ENCODE results near the gene EPHA8. TPM values are rescaled to one million over a fixed set of nuclear protein-coding genes. Genes with fewer than 3 reads are reported as not detected.

Gene EPHA8
- total RNA-seq, 2 experiments from 2014 or later: not detected

GRCh38 chr1:22639286-22639685 is 76.0 kb downstream of the EPHA8 start:
- TF ChIP-seq CTCF (IDR thresholded peaks at IDR 0.05): no peak
- Mint-ChIP-seq H3K27me3 (peaks cover 29% of the 10 kb centered on the region), H3K4me3 (no peak overlapping the region), H3K36me3 (ENCODE audit: low read depth) (no peaks in the 10 kb centered on the region), H3K9me3 (no peaks in the 10 kb centered on the region), H3K4me1 (ENCODE audit: low read depth) (no peaks in the 10 kb centered on the region), H3K27ac (no peak overlapping the region)
- intact Hi-C loops (cut with DNase I, micrococcal nuclease): no loop called here
- ATAC-seq (ENCODE audit: poor library complexity) (no peak), DNase-seq (no peak)
- Histone ChIP-seq H3K36me3 (ENCODE audit: insufficient read depth, low read length) (no peaks in the 10 kb centered on the region), H3K4me3 (ENCODE audit: low read length) (no peak overlapping the region), H3K4me1 (ENCODE audit: insufficient read depth, low read length) (peaks cover 8% of the 10 kb centered on the region), H3K9me3 (ENCODE audit: control insufficient read depth in 1 of 2, insufficient read depth in 1 of 2, low read length in 2 of 2) (peaks cover 0 to 16% of the 10 kb centered on the region in 2 experiments), H3K27me3 (ENCODE audit: control insufficient read depth in 1 of 2, insufficient read depth in 2 of 2, low read length in 2 of 2) (peaks cover 13 to 14% of the 10 kb centered on the region in 2 experiments), H3K27ac (ENCODE audit: low read depth in 1 of 2, low read length in 2 of 2) (no peak overlapping the region)
- ChIA-PET POLR2A (no interaction called here), CTCF (no interaction called here)

GRCh38 chr1:22641247-22641646 is 78.0 kb downstream of the EPHA8 start:
- TF ChIP-seq CTCF (IDR thresholded peaks at IDR 0.05): no peak
- ChIA-PET CTCF (interaction anchor here (0.8 kb wide), 1 partner anchor 221 kb away, joined by 7 read pairs; no protein-coding TSS in a partner anchor), POLR2A (no interaction called here)
- H3K27me3 Mint-ChIP-seq: peaks cover 35% of the 10 kb centered on the region
- DNase-seq: no peak
- H3K9me3 Mint-ChIP-seq: no peaks in the 10 kb centered on the region
- H3K4me3 Mint-ChIP-seq: no peak overlapping the region
- no peak overlapping the region for H3K27ac Mint-ChIP-seq
- Histone ChIP-seq H3K4me3 (ENCODE audit: low read length) (no peak overlapping the region), H3K27ac (ENCODE audit: low read depth in 1 of 2, low read length in 2 of 2) (no peak overlapping the region), H3K36me3 (ENCODE audit: insufficient read depth, low read length) (no peaks in the 10 kb centered on the region), H3K4me1 (ENCODE audit: insufficient read depth, low read length) (peaks cover 8% of the 10 kb centered on the region), H3K27me3 (ENCODE audit: control insufficient read depth in 1 of 2, insufficient read depth in 2 of 2, low read length in 2 of 2) (peaks cover 12 to 13% of the 10 kb centered on the region in 2 experiments), H3K9me3 (ENCODE audit: control insufficient read depth in 1 of 2, insufficient read depth in 1 of 2, low read length in 2 of 2) (peaks cover 0 to 4% of the 10 kb centered on the region in 2 experiments)
- H3K36me3 Mint-ChIP-seq (ENCODE audit: low read depth): no peaks in the 10 kb centered on the region
- intact Hi-C loops (cut with DNase I, micrococcal nuclease): no loop called here
- ATAC-seq (ENCODE audit: poor library complexity): no peak
- no peaks in the 10 kb centered on the region for H3K4me1 Mint-ChIP-seq (ENCODE audit: low read depth)

GRCh38 chr1:22641906-22642636 is 78.8 kb downstream of the EPHA8 start:
- peaks cover 0 to 4% of the 10 kb centered on the region in 2 experiments for H3K9me3 ChIP-seq (ENCODE audit: control insufficient read depth in 1 of 2, insufficient read depth in 1 of 2, low read length in 2 of 2)
- ChIA-PET CTCF (interaction anchor here (0.8 kb wide), 1 partner anchor 222 kb away, joined by 7 read pairs; no protein-coding TSS in a partner anchor), POLR2A (no interaction called here)
- H3K4me3 Mint-ChIP-seq: no peak overlapping the region
- H3K9me3 Mint-ChIP-seq: no peaks in the 10 kb centered on the region
- ATAC-seq (ENCODE audit: poor library complexity) (peak; percentile 81), DNase-seq (peak; percentile 41 to 77 (median 60))
- peaks cover 12 to 20% of the 10 kb centered on the region in 2 experiments for H3K27me3 ChIP-seq (ENCODE audit: control insufficient read depth in 1 of 2, insufficient read depth in 2 of 2, low read length in 2 of 2)
- peaks cover 30% of the 10 kb centered on the region for H3K27me3 Mint-ChIP-seq
- H3K36me3 Mint-ChIP-seq (ENCODE audit: low read depth): no peaks in the 10 kb centered on the region
- H3K4me1 Mint-ChIP-seq (ENCODE audit: low read depth): no peaks in the 10 kb centered on the region
- H3K4me1 ChIP-seq (ENCODE audit: insufficient read depth, low read length): peaks cover 8% of the 10 kb centered on the region
- H3K4me3 ChIP-seq (ENCODE audit: low read length): no peak overlapping the region
- H3K27ac Mint-ChIP-seq: no peak overlapping the region
- H3K27ac ChIP-seq (ENCODE audit: low read depth in 1 of 2, low read length in 2 of 2): no peak overlapping the region
- peak; percentile 74 for TF ChIP-seq CTCF (IDR thresholded peaks at IDR 0.05)
- no peaks in the 10 kb centered on the region for H3K36me3 ChIP-seq (ENCODE audit: insufficient read depth, low read length)
- intact Hi-C loops (cut with DNase I, micrococcal nuclease): loop anchor here (1.0 to 2.0 kb wide), 4 partner anchors 222 to 537 kb away; no protein-coding TSS in a partner anchor

All from CD4-positive, alpha-beta T cell (primary cell).